ENCODE data around the gene COX5B.
"Not testable (repeated sequence)": the region's sequence is repeated elsewhere in the genome, so short reads cannot be mapped to it uniquely, and the experiment has no call there.

COX5B gene

GRCh38 chr2:97645695-97646629 lies at the start of gene COX5B:
Gene COX5B (plus strand): TSS chr2:97646062. CDS start chr2:97646087, 25 bp downstream.
- intact Hi-C loops (cut with DNase I), result loop anchor here (1.0 to 10.0 kb wide), 2 partner anchors 17 to 59 kb away; no protein-coding TSS in a partner anchor
- peak; percentile 99 to 100 (median 99) for DNase-seq

- DNase-seq, result not testable (repeated sequence)
- intact Hi-C loops (cut with DNase I), result loop anchor here (10.0 kb wide), 1 partner anchor 99 kb away; no protein-coding TSS in a partner anchor
These were observed 49.7 kb upstream of the COX5B start for GRCh38 chr2:97596180-97596579.

- intact Hi-C loops (cut with DNase I); DNase-seq: not testable (repeated sequence)
These were observed 44.3 kb upstream of the COX5B start for GRCh38 chr2:97601537-97601936.

- DNase-seq; intact Hi-C loops (cut with DNase I): not testable (repeated sequence)
These were observed 40.8 kb upstream of the COX5B start for GRCh38 chr2:97605109-97605508.

GRCh38 chr2:97605524-97606339 lies 40.1 kb upstream of the COX5B start:
- intact Hi-C loops (cut with DNase I), result not testable (repeated sequence)

GRCh38 chr2:97608745-97609144 lies 37.1 kb upstream of the COX5B start:
- intact Hi-C loops (cut with DNase I); DNase-seq: not testable (repeated sequence)

More at GRCh38 chr2:97605524-97606339, 40.1 kb upstream of the COX5B start:
- DNase-seq, result peak in 5 of 10 donors; percentile 16 to 82 (median 71)

- DNase-seq; intact Hi-C loops (cut with DNase I): not testable (repeated sequence)
These were observed 34.0 kb upstream of the COX5B start for GRCh38 chr2:97611895-97612294.

- intact Hi-C loops (cut with DNase I); DNase-seq: not testable (repeated sequence)
These were observed 30.1 kb upstream of the COX5B start for GRCh38 chr2:97615746-97616145.

- intact Hi-C loops (cut with DNase I), result no loop called here
- no peak for DNase-seq
These were observed 28.0 kb upstream of the COX5B start for GRCh38 chr2:97617911-97618310.

GRCh38 chr2:97618939-97619827 lies 26.7 kb upstream of the COX5B start:
- DNase-seq; intact Hi-C loops (cut with DNase I): not testable (repeated sequence)

GRCh38 chr2:97620492-97620891 lies 25.4 kb upstream of the COX5B start:
- intact Hi-C loops (cut with DNase I), result not testable (repeated sequence)

GRCh38 chr2:97622976-97623375 lies 22.9 kb upstream of the COX5B start:
- intact Hi-C loops (cut with DNase I), result not testable (repeated sequence)

More at GRCh38 chr2:97620492-97620891, 25.4 kb upstream of the COX5B start:
- DNase-seq, result not testable (repeated sequence)

GRCh38 chr2:97625354-97626048 lies 20.4 kb upstream of the COX5B start:
- intact Hi-C loops (cut with DNase I), result not testable (repeated sequence)

More at GRCh38 chr2:97622976-97623375, 22.9 kb upstream of the COX5B start:
- DNase-seq, result not testable (repeated sequence)

GRCh38 chr2:97626049-97626430 lies 19.8 kb upstream of the COX5B start:
- intact Hi-C loops (cut with DNase I); DNase-seq: not testable (repeated sequence)

More at GRCh38 chr2:97625354-97626048, 20.4 kb upstream of the COX5B start:
- not testable (repeated sequence) for DNase-seq

GRCh38 chr2:97644023-97644717 lies 1.7 kb upstream of the COX5B start:
- intact Hi-C loops (cut with DNase I), result loop anchor here (10.0 kb wide), 1 partner anchor 61 kb away; no protein-coding TSS in a partner anchor
- DNase-seq, result no peak

- intact Hi-C loops (cut with DNase I), result loop anchor here (1.0 to 10.0 kb wide), 2 partner anchors 18 to 60 kb away; no protein-coding TSS in a partner anchor
- peak in 3 of 10 donors; percentile 65 to 93 (median 90) for DNase-seq
These were observed 659 bp upstream of the COX5B start for GRCh38 chr2:97645112-97645694.

GRCh38 chr2:97646977-97647376 lies 1.1 kb downstream of the COX5B start:
- DNase-seq, result no peak
- intact Hi-C loops (cut with DNase I), result loop anchor here (10.0 kb wide), 1 partner anchor 58 kb away; no protein-coding TSS in a partner anchor

GRCh38 chr2:97651114-97651513 lies 5.3 kb downstream of the COX5B start:
- intact Hi-C loops (cut with DNase I), result no loop called here
- DNase-seq, result no peak

All from posterior cingulate gyrus (tissue), 11 donors.